Measurements from ENCODE around the gene STK31.
"Not testable (repeated sequence)": the region's sequence is repeated elsewhere in the genome, so short reads cannot be mapped to it uniquely, and the experiment has no call there.

STK31 gene

DNA sequence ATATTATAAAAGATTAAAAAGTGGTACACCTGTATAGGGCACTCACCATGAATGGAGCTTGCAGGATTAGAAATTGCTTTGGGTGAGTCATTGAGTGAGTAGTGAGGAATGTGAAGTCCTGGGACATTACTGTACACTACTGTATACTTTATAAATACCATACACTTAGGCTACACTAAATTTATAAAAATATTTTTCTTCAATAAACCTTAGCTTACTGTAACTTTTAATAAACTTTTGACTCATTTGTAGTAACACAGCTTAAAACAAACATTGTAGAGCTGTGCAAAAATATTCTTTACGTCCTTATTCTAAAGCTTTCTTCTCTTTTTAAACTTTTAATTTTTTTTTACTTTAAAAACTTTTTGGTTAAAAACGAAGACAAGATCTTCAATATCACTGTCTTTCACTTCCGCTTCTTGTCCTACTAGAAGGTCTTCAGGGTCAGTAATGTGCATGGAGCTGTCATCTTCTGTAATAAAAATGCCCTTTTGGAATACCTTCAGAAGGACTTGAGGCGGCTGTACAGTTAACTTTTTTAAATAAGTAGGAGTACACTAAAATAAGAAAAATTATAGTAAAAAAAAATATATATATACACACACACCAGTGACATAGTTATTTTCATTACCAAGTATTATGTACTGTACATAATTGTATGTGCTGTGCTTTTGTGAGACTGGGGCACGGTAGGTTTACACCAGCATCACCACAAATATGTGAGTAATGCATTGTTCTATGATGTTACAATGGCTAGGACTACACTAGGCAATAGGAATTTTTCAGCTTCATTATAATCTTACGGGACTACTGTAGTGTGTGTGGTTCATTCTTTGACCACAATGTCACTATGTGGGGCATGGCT lies 3.5 kb downstream of the STK31 start:
- no peak overlapping the region for H3K4me3 ChIP-seq (replicated peaks in 1 of 2; ENCODE audit: low read depth in 2 of 2, low read length in 2 of 2)
- peak; percentile 52 to 90 for DNase-seq (ENCODE audit: low read depth in 2 of 2)
- TF ChIP-seq, protein P1, sequence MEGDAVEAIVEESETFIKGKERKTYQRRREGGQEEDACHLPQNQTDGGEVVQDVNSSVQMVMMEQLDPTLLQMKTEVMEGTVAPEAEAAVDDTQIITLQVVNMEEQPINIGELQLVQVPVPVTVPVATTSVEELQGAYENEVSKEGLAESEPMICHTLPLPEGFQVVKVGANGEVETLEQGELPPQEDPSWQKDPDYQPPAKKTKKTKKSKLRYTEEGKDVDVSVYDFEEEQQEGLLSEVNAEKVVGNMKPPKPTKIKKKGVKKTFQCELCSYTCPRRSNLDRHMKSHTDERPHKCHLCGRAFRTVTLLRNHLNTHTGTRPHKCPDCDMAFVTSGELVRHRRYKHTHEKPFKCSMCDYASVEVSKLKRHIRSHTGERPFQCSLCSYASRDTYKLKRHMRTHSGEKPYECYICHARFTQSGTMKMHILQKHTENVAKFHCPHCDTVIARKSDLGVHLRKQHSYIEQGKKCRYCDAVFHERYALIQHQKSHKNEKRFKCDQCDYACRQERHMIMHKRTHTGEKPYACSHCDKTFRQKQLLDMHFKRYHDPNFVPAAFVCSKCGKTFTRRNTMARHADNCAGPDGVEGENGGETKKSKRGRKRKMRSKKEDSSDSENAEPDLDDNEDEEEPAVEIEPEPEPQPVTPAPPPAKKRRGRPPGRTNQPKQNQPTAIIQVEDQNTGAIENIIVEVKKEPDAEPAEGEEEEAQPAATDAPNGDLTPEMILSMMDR (IDR thresholded peaks at IDR 0.05; ENCODE audit: low read depth, low read length) = no peak

DNA sequence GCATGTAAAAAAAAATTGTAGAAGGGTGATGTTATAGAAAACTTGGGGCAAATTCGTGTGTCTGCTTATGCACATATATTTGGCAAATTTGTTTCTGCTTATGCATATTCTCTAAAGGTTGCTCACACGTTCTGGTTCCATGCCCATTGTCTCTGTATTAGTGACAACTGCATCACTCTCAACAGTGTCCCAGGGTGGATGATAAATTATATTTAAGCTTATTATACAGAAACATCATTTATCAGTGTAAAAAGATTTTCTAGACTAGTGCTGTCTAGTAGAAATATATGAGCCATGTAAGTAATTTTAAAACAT lies 4.1 kb downstream of the STK31 start:
- no peak for DNase-seq (ENCODE audit: low read depth in 2 of 2)
- TF ChIP-seq, protein P1 (IDR thresholded peaks at IDR 0.05; ENCODE audit: low read depth, low read length) = no peak
- no peak overlapping the region for H3K4me3 ChIP-seq (replicated peaks in 1 of 2; ENCODE audit: low read depth in 2 of 2, low read length in 2 of 2)

DNA sequence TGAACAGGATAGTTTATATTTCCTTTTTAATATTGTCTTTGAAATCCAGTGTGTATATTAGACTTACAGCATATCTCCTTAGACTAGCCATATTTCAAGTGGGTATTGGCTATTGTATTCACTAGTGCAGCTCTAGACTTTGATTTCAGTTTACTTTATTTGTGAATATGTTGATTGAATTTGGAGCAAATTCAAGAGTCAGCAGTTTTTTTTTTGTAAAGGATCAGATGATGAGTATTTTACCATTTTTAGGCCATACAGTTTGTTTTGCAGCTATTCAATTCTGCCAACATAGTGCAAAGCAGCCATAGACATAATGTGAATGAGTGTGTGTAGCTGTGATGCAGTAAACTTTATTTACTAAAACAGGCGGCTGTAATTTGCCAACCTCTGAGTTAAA lies 4.6 kb downstream of the STK31 start:
- no peak overlapping the region for H3K4me3 ChIP-seq (replicated peaks in 1 of 2; ENCODE audit: low read depth in 2 of 2, low read length in 2 of 2)
- TF ChIP-seq, protein P1 (IDR thresholded peaks at IDR 0.05; ENCODE audit: low read depth, low read length) = no peak
- DNase-seq (ENCODE audit: low read depth in 2 of 2) = no peak

DNA sequence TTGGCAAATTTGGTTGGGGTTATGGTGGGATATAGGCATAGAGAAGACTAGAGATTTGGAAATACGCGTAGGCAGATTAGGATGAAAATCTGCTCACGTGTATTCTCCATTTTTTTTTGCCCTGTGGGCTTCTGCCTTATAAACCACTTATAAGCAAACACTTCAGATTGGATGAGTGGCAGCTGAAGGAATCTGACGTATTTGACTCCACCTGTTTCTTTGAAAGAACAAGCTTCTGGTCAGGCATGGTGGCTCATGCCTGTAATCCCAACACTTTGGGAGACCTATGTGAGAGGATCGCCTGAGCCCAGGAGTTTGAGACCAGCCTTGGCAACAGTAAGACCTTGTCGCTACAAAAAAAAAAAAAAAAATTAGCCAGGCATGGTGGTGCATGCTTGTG lies 5.1 kb downstream of the STK31 start:
- TF ChIP-seq, protein P1 (IDR thresholded peaks at IDR 0.05; ENCODE audit: low read depth, low read length) = no peak
- no peak overlapping the region for H3K4me3 ChIP-seq (replicated peaks in 1 of 2; ENCODE audit: low read depth in 2 of 2, low read length in 2 of 2)
- no peak for DNase-seq (ENCODE audit: low read depth in 2 of 2)

DNA sequence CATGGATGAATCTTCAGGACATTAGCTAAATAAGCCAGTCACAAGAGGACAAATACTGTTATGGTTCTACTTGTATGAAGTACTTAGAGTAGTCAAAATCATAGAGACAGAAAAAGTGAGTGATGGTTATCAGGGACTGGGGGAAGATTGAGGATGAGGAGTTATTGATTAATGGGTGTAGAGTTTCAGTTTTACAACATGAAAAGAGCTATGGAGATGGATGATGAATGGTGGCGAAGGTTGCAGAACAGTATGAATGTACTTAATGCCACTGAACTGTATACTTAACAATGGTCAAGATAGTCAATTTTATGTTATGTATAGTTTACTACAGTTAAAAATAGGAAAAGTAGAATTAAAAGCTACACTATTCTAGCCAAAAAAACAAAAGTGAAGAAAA lies 7.8 kb downstream of the STK31 start:
- H3K4me3 ChIP-seq (replicated peaks in 1 of 2; ENCODE audit: low read depth in 2 of 2, low read length in 2 of 2) = no peak overlapping the region
- no peak for DNase-seq (ENCODE audit: low read depth in 2 of 2)
- TF ChIP-seq, protein P1 (IDR thresholded peaks at IDR 0.05; ENCODE audit: low read depth, low read length) = no peak

DNA sequence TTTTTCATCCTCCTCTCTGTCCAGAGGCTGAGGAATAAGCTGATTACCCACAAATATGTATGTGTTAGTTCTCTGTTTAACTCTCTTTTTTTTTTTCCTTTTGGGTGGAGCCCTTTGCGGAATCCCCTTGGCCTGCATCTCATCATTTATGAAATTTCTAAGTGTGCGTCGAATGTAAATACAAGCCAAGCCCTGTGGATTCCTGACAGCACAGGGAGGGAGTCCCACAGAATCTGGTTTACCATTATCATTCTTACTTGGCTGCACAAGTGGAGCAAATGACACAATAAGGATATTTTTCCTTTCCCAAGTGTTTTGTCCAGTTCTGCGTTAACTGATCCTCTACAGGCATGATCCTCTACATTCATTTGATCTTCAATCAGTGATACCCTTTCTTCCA lies 11.4 kb downstream of the STK31 start:
- H3K4me3 ChIP-seq (replicated peaks in 1 of 2; ENCODE audit: low read depth in 2 of 2, low read length in 2 of 2) = no peak overlapping the region
- peak in 1 of 2 donors; percentile 1 for DNase-seq (ENCODE audit: low read depth in 2 of 2)
- TF ChIP-seq, protein P1 (IDR thresholded peaks at IDR 0.05; ENCODE audit: low read depth, low read length) = no peak

DNA sequence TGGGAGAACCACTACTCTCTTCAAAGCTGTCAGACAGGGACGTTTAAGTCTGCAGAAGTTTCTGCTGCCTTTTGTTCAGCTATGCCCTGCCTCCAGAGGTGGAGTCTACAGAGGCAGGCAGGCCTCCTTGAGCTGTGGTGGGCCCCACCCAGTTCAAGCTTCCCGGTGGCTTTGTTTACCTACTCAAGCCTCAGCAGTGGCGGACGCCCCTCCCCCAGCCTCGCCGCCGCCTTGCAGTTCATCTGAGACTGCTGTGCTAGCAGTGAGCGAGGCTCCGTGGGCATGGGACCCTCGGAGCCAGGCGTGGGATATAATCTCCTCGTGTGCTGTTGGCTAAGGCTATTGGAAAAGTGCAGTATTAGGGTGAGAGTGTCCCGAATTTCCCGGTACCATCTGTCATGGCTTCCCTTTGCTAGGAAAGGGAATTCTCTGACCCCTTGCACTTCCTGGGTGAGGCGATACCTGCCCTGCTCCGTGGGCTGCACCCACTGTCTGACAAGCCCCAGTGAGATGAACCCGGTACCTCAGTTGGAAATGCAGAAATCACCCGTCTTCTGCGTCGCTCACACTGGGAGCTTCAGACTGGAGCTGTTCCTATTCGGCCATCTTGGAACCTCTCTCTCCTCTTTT lies 12.7 kb downstream of the STK31 start:
- DNase-seq (ENCODE audit: low read depth in 2 of 2); H3K4me3 ChIP-seq (replicated peaks in 1 of 2; ENCODE audit: low read depth in 2 of 2, low read length in 2 of 2): not testable (repeated sequence)

DNA sequence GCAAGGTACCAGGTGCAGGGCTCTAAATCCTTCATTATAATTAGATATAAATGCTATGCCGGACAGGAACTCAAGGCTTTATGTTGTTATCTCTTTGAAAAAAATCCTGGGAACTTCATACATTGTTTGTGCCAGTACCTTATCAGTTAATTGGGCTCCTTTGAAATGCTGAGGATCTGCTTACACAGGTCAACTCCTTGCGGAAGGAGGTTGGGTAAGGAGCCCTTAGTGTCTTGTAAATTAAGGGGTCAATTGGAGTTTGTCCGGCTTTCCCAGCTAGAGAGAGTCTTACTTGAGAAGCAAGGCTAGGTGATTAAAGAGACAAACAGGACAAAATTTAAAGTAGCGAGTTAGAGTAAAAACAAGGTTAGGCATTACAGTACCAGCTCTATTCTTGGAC lies 14.1 kb downstream of the STK31 start:
- not testable (repeated sequence) for DNase-seq (ENCODE audit: low read depth in 2 of 2)

More for the DNA sequence above, 14.1 kb downstream of the STK31 start:
- H3K4me3 ChIP-seq (replicated peaks in 1 of 2; ENCODE audit: low read depth in 2 of 2, low read length in 2 of 2) = not testable (repeated sequence)

Data from cardiac fibroblast (primary cell).